ENCODE data around the gene GSN.

The GSN gene

GRCh38 chr9:121294151-121294743 is 26.3 kb downstream of the GSN start:
- no peaks in the 10 kb centered on the region for H4K20me1 ChIP-seq (ENCODE audit: insufficient read depth, low read length, poor library complexity, severe bottlenecking)
- no peaks in the 10 kb centered on the region for H3K36me3 ChIP-seq (ENCODE audit: insufficient read depth, low read length)
- H3K4me2 ChIP-seq (ENCODE audit: low read depth, low read length, poor library complexity, severe bottlenecking) = no peak overlapping the region
- no peaks in the 10 kb centered on the region for H3K79me2 ChIP-seq (ENCODE audit: insufficient read depth, low read length)
- no peaks in the 10 kb centered on the region for H3K9me3 ChIP-seq (ENCODE audit: insufficient read depth, low read depth, low read length)
- H3K4me1 ChIP-seq (ENCODE audit: insufficient read depth, low read length, poor library complexity, severe bottlenecking) = peaks cover 10% of the 10 kb centered on the region
- H3K4me3 ChIP-seq (ENCODE audit: low read length, poor library complexity, severe bottlenecking) = no peak overlapping the region
- TF ChIP-seq CTCF (conservative IDR thresholded peaks at IDR 0.05; ENCODE audit: low read length) (no peak), EZH2phosphoT487 (IDR thresholded peaks at IDR 0.05; ENCODE audit: borderline replicate concordance) (no peak)
- no peak overlapping the region for H3K9ac ChIP-seq (ENCODE audit: low read depth, low read length, poor library complexity, severe bottlenecking)
- no peak overlapping the region for H2AFZ ChIP-seq (ENCODE audit: low read length)
- H3K27me3 ChIP-seq (ENCODE audit: insufficient read depth, low read length, poor library complexity, severe bottlenecking) = no peaks in the 10 kb centered on the region
- no peaks in the 10 kb centered on the region for H3F3A ChIP-seq (ENCODE audit: low read depth)
- H3K9me2 ChIP-seq (replicated peaks; ENCODE audit: low read depth, low read length) = no peaks in the 10 kb centered on the region

- H3K4me1 ChIP-seq (ENCODE audit: insufficient read depth, low read length, poor library complexity, severe bottlenecking) = peaks cover 10% of the 10 kb centered on the region
- no peak overlapping the region for H2AFZ ChIP-seq (ENCODE audit: low read length)
- H3F3A ChIP-seq (ENCODE audit: low read depth) = no peaks in the 10 kb centered on the region
- H3K9me3 ChIP-seq (ENCODE audit: insufficient read depth, low read depth, low read length) = no peaks in the 10 kb centered on the region
- TF ChIP-seq EZH2phosphoT487 (IDR thresholded peaks at IDR 0.05; ENCODE audit: borderline replicate concordance) (no peak), CTCF (conservative IDR thresholded peaks at IDR 0.05; ENCODE audit: low read length) (no peak)
- H3K27me3 ChIP-seq (ENCODE audit: insufficient read depth, low read length, poor library complexity, severe bottlenecking) = no peaks in the 10 kb centered on the region
- H3K9ac ChIP-seq (ENCODE audit: low read depth, low read length, poor library complexity, severe bottlenecking) = no peak overlapping the region
- H3K4me2 ChIP-seq (ENCODE audit: low read depth, low read length, poor library complexity, severe bottlenecking) = no peak overlapping the region
- H3K9me2 ChIP-seq (replicated peaks; ENCODE audit: low read depth, low read length) = no peaks in the 10 kb centered on the region
- H4K20me1 ChIP-seq (ENCODE audit: insufficient read depth, low read length, poor library complexity, severe bottlenecking) = no peaks in the 10 kb centered on the region
- H3K4me3 ChIP-seq (ENCODE audit: low read length, poor library complexity, severe bottlenecking) = no peak overlapping the region
- no peaks in the 10 kb centered on the region for H3K79me2 ChIP-seq (ENCODE audit: insufficient read depth, low read length)
- no peaks in the 10 kb centered on the region for H3K36me3 ChIP-seq (ENCODE audit: insufficient read depth, low read length)
Measured at GRCh38 chr9:121294866-121295661, 27.1 kb downstream of the GSN start.

GRCh38 chr9:121295662-121296191 is 27.8 kb downstream of the GSN start:
- Histone ChIP-seq H3K4me1 (ENCODE audit: insufficient read depth, low read length, poor library complexity, severe bottlenecking) (peaks cover 10% of the 10 kb centered on the region), H3K79me2 (ENCODE audit: insufficient read depth, low read length) (no peaks in the 10 kb centered on the region), H4K20me1 (ENCODE audit: insufficient read depth, low read length, poor library complexity, severe bottlenecking) (no peaks in the 10 kb centered on the region), H2AFZ (ENCODE audit: low read length) (no peak overlapping the region), H3F3A (ENCODE audit: low read depth) (no peaks in the 10 kb centered on the region), H3K9ac (ENCODE audit: low read depth, low read length, poor library complexity, severe bottlenecking) (no peak overlapping the region), H3K4me2 (ENCODE audit: low read depth, low read length, poor library complexity, severe bottlenecking) (no peak overlapping the region), H3K27me3 (ENCODE audit: insufficient read depth, low read length, poor library complexity, severe bottlenecking) (no peaks in the 10 kb centered on the region), H3K36me3 (ENCODE audit: insufficient read depth, low read length) (no peaks in the 10 kb centered on the region), H3K9me2 (replicated peaks; ENCODE audit: low read depth, low read length) (no peaks in the 10 kb centered on the region), H3K9me3 (ENCODE audit: insufficient read depth, low read depth, low read length) (no peaks in the 10 kb centered on the region), H3K4me3 (ENCODE audit: low read length, poor library complexity, severe bottlenecking) (no peak overlapping the region)
- TF ChIP-seq EZH2phosphoT487 (IDR thresholded peaks at IDR 0.05; ENCODE audit: borderline replicate concordance) (no peak), CTCF (conservative IDR thresholded peaks at IDR 0.05; ENCODE audit: low read length) (no peak)
